Measurements from ENCODE around the gene DERA. TPM values are rescaled to one million over a fixed set of nuclear protein-coding genes. Genes with fewer than 3 reads are reported as not detected.
A peak's percentile ranks its signal among the peaks of the same experiment; 100 is the strongest.

DERA gene
- polyA plus RNA-seq, 3 donors, result 16.2 to 84.2 (median 83.6) TPM

DNA sequence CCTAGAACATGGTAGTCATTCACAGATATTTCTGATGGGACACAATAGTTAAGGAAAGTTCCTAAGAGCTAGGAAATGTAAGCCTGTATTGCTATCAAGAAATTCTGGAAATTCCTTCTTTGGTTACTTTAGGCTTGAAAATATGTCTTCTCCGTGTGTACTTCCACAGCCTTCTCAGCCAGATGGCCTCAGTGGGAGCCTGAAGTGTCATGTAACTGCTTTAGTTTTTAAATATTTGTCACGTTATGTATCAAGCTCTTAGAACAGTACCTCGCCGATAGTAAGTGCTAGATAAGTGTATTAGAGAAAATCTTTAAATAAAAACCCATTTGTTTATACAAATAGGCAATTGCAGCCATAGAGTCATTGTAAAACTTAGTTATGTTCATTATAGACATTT lies 95.6 kb downstream of the DERA start:
- H3K4me2 ChIP-seq (replicated peaks; ENCODE audit: extremely low read depth, low read length, poor library complexity, severe bottlenecking), result no peak overlapping the region
- TF ChIP-seq, protein P1, sequence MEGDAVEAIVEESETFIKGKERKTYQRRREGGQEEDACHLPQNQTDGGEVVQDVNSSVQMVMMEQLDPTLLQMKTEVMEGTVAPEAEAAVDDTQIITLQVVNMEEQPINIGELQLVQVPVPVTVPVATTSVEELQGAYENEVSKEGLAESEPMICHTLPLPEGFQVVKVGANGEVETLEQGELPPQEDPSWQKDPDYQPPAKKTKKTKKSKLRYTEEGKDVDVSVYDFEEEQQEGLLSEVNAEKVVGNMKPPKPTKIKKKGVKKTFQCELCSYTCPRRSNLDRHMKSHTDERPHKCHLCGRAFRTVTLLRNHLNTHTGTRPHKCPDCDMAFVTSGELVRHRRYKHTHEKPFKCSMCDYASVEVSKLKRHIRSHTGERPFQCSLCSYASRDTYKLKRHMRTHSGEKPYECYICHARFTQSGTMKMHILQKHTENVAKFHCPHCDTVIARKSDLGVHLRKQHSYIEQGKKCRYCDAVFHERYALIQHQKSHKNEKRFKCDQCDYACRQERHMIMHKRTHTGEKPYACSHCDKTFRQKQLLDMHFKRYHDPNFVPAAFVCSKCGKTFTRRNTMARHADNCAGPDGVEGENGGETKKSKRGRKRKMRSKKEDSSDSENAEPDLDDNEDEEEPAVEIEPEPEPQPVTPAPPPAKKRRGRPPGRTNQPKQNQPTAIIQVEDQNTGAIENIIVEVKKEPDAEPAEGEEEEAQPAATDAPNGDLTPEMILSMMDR (IDR thresholded peaks at IDR 0.05), result no peak
- no peaks in the 10 kb centered on the region for H3K27me3 ChIP-seq (ENCODE audit: control insufficient read depth in 2 of 2, insufficient read depth in 2 of 2, low read length in 2 of 2)
- no peaks in the 10 kb centered on the region for H4K20me1 ChIP-seq (ENCODE audit: insufficient read depth, low read length)
- H3K27ac ChIP-seq (ENCODE audit: low read depth in 1 of 2, low read length in 2 of 2), result no peak overlapping the region
- Mint-ChIP-seq H3K9me3 (peaks cover 0 to 3% (median 0%) of the 10 kb centered on the region in 7 donors), H3K4me1 (peaks cover 2% of the 10 kb centered on the region), H3K27ac (peak overlapping the region in 1 of 7 donors; percentile 64), H3K36me3 (peaks cover 34 to 35% of the 10 kb centered on the region in 2 donors), H3K27me3 (ENCODE audit: low read depth in 3 of 3) (no peaks in the 10 kb centered on the region), H3K4me3 (no peak overlapping the region)
- intact Hi-C loops (cut with micrococcal nuclease), result no loop called here
- WGBS (ENCODE audit: insufficient coverage), result 100% methylated on average over 1 of the region's 4 CpGs
- DNase-seq, result no peak
- H3K9me3 ChIP-seq (replicated peaks in 1 of 2; ENCODE audit: control insufficient read depth in 1 of 2, insufficient read depth in 1 of 2, low read length in 2 of 2), result no peaks in the 10 kb centered on the region
- H2AFZ ChIP-seq (ENCODE audit: insufficient read depth, low read depth, low read length, poor library complexity, severe bottlenecking), result no peak overlapping the region
- no peak overlapping the region for H3K4me3 ChIP-seq (replicated peaks in 1 of 3; ENCODE audit: low read depth in 2 of 3, low read length in 3 of 3)
- H3K4me1 ChIP-seq (ENCODE audit: control insufficient read depth in 1 of 2, insufficient read depth in 2 of 2, low read length in 2 of 2), result no peaks in the 10 kb centered on the region
- no peak overlapping the region for H3K9ac ChIP-seq (ENCODE audit: insufficient read depth, low read length, poor library complexity, severe bottlenecking)
- peaks cover 7 to 13% of the 10 kb centered on the region in 2 donors for H3K36me3 ChIP-seq (replicated peaks in 1 of 2; ENCODE audit: control insufficient read depth in 1 of 2, insufficient read depth in 2 of 2, low read length in 2 of 2)
- H3K79me2 ChIP-seq (ENCODE audit: insufficient read depth, low read length), result no peaks in the 10 kb centered on the region

DNA sequence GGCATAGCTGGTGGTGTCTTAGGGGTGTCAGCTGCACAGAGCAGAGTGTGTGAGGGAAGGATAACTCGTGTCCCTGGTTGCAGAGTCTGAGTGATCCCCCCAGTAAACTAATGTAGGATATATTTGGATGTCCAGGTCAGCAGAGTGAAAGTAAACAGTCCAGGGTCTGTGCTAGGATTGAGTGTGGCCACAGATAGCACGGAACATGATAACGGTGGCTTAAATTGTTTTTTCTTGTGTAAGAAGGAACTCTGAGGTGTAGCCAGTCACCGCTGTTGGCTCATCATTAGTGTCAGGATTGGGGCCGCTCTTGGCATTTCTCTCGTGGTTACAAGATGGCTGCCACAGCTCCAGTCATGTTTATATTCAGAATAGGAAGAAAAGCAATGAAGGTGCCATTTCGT lies 97.3 kb downstream of the DERA start:
- Histone ChIP-seq H3K79me2 (ENCODE audit: insufficient read depth, low read length) (no peaks in the 10 kb centered on the region), H3K4me1 (ENCODE audit: control insufficient read depth in 1 of 2, insufficient read depth in 2 of 2, low read length in 2 of 2) (no peaks in the 10 kb centered on the region), H4K20me1 (ENCODE audit: insufficient read depth, low read length) (no peaks in the 10 kb centered on the region), H3K4me3 (replicated peaks in 1 of 3; ENCODE audit: low read depth in 2 of 3, low read length in 3 of 3) (no peak overlapping the region), H3K4me2 (replicated peaks; ENCODE audit: extremely low read depth, low read length, poor library complexity, severe bottlenecking) (no peak overlapping the region), H3K36me3 (replicated peaks in 1 of 2; ENCODE audit: control insufficient read depth in 1 of 2, insufficient read depth in 2 of 2, low read length in 2 of 2) (peaks cover 7 to 20% of the 10 kb centered on the region in 2 donors), H3K9me3 (replicated peaks in 1 of 2; ENCODE audit: control insufficient read depth in 1 of 2, insufficient read depth in 1 of 2, low read length in 2 of 2) (peaks cover 2 to 6% of the 10 kb centered on the region in 2 donors), H2AFZ (ENCODE audit: insufficient read depth, low read depth, low read length, poor library complexity, severe bottlenecking) (no peak overlapping the region), H3K27ac (ENCODE audit: low read depth in 1 of 2, low read length in 2 of 2) (no peak overlapping the region), H3K9ac (ENCODE audit: insufficient read depth, low read length, poor library complexity, severe bottlenecking) (no peak overlapping the region), H3K27me3 (ENCODE audit: control insufficient read depth in 2 of 2, insufficient read depth in 2 of 2, low read length in 2 of 2) (no peaks in the 10 kb centered on the region)
- Mint-ChIP-seq H3K4me1 (peaks cover 2% of the 10 kb centered on the region), H3K27me3 (ENCODE audit: low read depth in 3 of 3) (no peaks in the 10 kb centered on the region), H3K36me3 (peaks cover 32 to 37% of the 10 kb centered on the region in 2 donors), H3K9me3 (peaks cover 3 to 9% (median 5%) of the 10 kb centered on the region in 7 donors), H3K27ac (no peak overlapping the region), H3K4me3 (no peak overlapping the region)
- no peak for DNase-seq
- intact Hi-C loops (cut with micrococcal nuclease), result no loop called here
- TF ChIP-seq, protein P1 (IDR thresholded peaks at IDR 0.05), result no peak
- WGBS (ENCODE audit: insufficient coverage), result 93% methylated on average over 7 of the region's 7 CpGs

Data from CD14-positive monocyte (primary cell).